GM13977 (cell line): ENCODE data around the gene GSC2.
"Not testable (repeated sequence)": the region's sequence is repeated elsewhere in the genome, so short reads cannot be mapped to it uniquely, and the experiment has no call there.

Source experiments
- DNase-seq: peaks from one replicate; pipeline ENCODE4 v3.0.0; 2012; ENCODE audit warnings: low spot score
- in situ Hi-C: fragments of 300-500 bp; cut with MboI; formaldehyde crosslinking; loops from one replicate; pipeline ENCODE4 v1.12.0; 2022; ENCODE audit warnings: low sequenced_read_pairs, low pct_unique_long_range_greater_than_20kb, mixed read lengths, inconsistent platforms; ENCODE audit not compliant: unreplicated experiment
- TF ChIP-seq, protein P1 (sequence below): IDR thresholded peaks from 2 replicates; pipeline ENCODE4 v1.5.1; 2012; ENCODE audit warnings: mild to moderate bottlenecking, control low read depth; ENCODE audit not compliant: insufficient read depth; ENCODE audit errors: extremely low read depth, missing control alignments

The GSC2 gene

GRCh38 chr22:19167106-19167869, 17.2 kb upstream of the GSC2 start:
- TF ChIP-seq, protein P1, sequence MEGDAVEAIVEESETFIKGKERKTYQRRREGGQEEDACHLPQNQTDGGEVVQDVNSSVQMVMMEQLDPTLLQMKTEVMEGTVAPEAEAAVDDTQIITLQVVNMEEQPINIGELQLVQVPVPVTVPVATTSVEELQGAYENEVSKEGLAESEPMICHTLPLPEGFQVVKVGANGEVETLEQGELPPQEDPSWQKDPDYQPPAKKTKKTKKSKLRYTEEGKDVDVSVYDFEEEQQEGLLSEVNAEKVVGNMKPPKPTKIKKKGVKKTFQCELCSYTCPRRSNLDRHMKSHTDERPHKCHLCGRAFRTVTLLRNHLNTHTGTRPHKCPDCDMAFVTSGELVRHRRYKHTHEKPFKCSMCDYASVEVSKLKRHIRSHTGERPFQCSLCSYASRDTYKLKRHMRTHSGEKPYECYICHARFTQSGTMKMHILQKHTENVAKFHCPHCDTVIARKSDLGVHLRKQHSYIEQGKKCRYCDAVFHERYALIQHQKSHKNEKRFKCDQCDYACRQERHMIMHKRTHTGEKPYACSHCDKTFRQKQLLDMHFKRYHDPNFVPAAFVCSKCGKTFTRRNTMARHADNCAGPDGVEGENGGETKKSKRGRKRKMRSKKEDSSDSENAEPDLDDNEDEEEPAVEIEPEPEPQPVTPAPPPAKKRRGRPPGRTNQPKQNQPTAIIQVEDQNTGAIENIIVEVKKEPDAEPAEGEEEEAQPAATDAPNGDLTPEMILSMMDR, result no peak
- in situ Hi-C loops, result no loop called here
- DNase-seq, result no peak

- in situ Hi-C loops, result no loop called here
- no peak for DNase-seq
- TF ChIP-seq, protein P1, result no peak
These were observed 16.3 kb upstream of the GSC2 start for GRCh38 chr22:19166421-19166820.

DNA sequence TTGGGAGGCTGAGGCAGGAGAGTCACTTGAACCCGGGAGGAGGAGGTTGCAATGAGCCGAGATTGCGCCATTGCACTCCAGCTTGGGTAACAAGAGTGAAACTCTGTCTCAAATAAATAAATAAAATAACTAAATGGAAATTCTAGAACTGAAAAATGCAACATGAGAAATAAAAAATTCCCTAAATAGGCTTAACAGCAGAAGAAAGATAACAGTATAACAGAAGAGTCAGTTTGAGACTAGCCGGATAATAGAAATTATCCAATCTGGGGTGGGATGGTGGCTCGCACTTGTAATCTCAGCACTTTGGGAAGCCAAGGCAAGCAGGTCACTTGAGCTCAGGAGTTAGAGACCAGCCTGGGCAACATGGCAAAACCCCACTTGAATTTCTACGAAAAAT, 14.3 kb upstream of the GSC2 start:
- in situ Hi-C loops, result no loop called here
- DNase-seq, result no peak
- TF ChIP-seq, protein P1, result no peak

DNA sequence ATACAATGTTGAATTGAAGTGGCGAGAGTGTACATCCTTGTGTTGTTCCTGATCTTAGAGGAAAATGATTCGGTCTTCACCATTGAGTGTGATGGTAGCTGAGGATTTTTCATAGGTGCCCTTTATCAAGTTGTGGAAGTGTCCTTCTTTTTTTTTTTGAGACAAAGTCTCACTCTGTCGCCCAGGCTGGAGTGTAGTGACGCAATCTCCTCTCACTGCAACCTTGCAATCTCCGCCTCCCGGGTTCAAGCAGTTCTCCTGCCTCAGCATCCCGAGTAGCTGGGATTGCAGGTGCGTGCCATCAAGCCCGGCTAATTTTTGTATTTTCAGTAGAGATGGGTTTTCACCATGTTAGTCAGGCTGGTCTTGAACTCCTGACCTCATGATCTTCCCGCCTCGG, 8.6 kb upstream of the GSC2 start:
- in situ Hi-C loops, DNase-seq: not testable (repeated sequence)

DNA sequence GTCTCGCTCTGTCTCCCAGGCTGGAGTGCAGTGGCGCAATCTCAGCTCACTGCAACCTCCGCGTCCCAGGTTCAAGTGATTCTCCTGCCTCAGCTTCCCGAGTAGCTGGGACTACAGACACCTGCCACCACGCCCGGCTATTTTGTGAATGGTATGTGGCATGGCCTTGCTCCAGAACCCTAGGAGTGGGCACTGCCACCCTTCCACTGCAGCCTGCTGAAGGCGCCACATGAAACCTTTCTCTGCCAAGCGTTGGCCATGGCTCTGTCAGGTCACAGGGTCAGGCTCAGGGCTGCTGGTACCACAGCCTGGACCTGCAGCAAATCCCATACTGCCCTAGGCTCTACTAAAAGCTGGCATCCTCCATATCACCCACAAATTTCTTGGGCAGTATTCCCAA, 6.0 kb upstream of the GSC2 start:
- in situ Hi-C loops, result not testable (repeated sequence)

DNA sequence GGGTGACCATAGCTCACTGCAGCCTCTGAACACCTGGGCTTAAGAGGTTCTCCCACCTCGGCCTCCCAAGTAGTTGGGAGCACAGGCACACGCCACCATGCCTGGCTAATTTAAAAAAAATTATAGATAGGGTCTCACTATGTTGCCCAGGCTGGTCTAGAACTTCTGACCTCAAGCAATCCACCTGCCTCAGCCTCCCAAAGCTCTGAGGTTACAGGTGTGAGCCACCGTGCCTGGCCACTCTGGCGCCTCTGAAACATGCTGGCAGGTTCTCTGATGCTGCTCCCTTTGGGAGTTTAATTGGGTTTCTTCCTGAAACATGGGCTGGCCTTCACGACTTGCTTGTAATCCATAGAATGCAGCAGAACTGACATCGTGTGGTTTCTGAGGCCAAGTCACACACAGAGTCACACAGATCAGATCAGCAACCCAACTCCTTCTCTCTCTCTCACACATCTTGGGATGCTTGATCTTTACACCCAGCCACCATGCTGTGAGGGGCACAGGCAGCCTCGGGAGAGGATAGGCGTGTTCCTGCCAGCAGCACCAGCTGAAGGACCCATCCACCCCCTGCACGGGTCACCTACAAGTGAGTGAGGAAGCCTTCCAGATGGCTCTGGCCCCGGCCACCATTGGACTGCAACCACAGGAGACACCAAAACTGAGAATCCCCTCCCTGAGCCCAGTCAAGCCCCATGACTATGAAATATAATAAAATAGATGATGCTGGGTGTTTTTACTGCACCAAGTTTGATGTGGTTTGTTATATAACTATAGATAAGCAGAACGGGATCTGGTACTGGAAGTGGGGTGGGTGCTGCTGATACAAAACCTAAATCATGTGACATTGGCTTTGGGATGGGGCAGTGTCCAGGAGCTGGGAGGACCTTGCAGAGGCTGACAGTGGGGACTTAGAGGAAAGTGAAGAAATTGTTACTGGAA, 3.1 kb upstream of the GSC2 start:
- DNase-seq, result no peak
- TF ChIP-seq, protein P1, result no peak
- in situ Hi-C loops, result no loop called here

More for the DNA sequence above, 6.0 kb upstream of the GSC2 start:
- DNase-seq, result not testable (repeated sequence)

GRCh38 chr22:19151329-19152191, 1.5 kb upstream of the GSC2 start:
- DNase-seq, result no peak
- TF ChIP-seq, protein P1, result no peak
- in situ Hi-C loops, result no loop called here
